HEK293 (cell line): ENCODE data around the gene TSKU.

Experiments
- CTCF ChIP-seq: fragments of 450-650 bp; formaldehyde crosslinking; IDR thresholded peaks from 2 replicates; pipeline ENCODE4 v1.5.1; 2016; ENCODE audit warnings: missing biosample characterization, missing genetic modification characterization
- MEIS1 ChIP-seq: sonication (generic); formaldehyde crosslinking; IDR thresholded peaks from 2 replicates; pipeline ENCODE4 v1.8.1; 2022; ENCODE audit warnings: missing genetic modification reagents, mild to moderate bottlenecking, borderline replicate concordance
- REST ChIP-seq: fragments of 450-650 bp; formaldehyde crosslinking; IDR thresholded peaks from 2 replicates; pipeline ENCODE4 v1.5.1; 2016; ENCODE audit warnings: missing biosample characterization, missing genetic modification characterization
- ZBTB7A ChIP-seq: fragments of 450-650 bp; formaldehyde crosslinking; IDR thresholded peaks from 2 replicates; pipeline ENCODE4 v1.5.1; 2016; ENCODE audit warnings: low read depth, missing biosample characterization, missing genetic modification characterization
- ZNF202 ChIP-seq: fragments of 450-650 bp; formaldehyde crosslinking; IDR thresholded peaks from 2 replicates; pipeline ENCODE4 v1.5.1; 2016; ENCODE audit warnings: missing biosample characterization, missing genetic modification characterization, borderline replicate concordance
- ZNF211 ChIP-seq: fragments of 450-650 bp; formaldehyde crosslinking; IDR thresholded peaks from 2 replicates; pipeline ENCODE4 v1.5.1; 2016; ENCODE audit warnings: low read depth, missing biosample characterization, missing genetic modification characterization
- ZNF248 ChIP-seq: fragments of 450-650 bp; formaldehyde crosslinking; IDR thresholded peaks from 2 replicates; pipeline ENCODE4 v1.5.1; 2017; ENCODE audit warnings: missing biosample characterization, missing genetic modification characterization
- ZNF391 ChIP-seq: fragments of 450-650 bp; formaldehyde crosslinking; IDR thresholded peaks from 2 replicates; pipeline ENCODE4 v1.5.1; 2016; ENCODE audit warnings: low read depth, missing biosample characterization, missing genetic modification characterization, borderline replicate concordance
- ZNF707 ChIP-seq: fragments of 450-650 bp; formaldehyde crosslinking; IDR thresholded peaks from 2 replicates; pipeline ENCODE4 v1.5.1; 2016; ENCODE audit warnings: missing biosample characterization, missing genetic modification characterization
- TF ChIP-seq, protein P1 (sequence below): fragments of 450-650 bp; formaldehyde crosslinking; IDR thresholded peaks from 2 replicates; pipeline ENCODE4 v1.5.1; 2016; ENCODE audit warnings: missing biosample characterization, missing genetic modification characterization

GRCh38 chr11:76750746-76751145, 32.4 kb upstream of the TSKU start:
- TF ChIP-seq ZNF211 (no peak), REST (no peak), ZNF391 (no peak), ZNF202 (tag by site-specific recombination) (no peak), CTCF (tag by site-specific recombination) (no peak), MEIS1 (no peak), ZNF248 (tag by site-specific recombination) (no peak), ZBTB7A (tag by site-specific recombination) (no peak), ZNF707 (no peak)
- TF ChIP-seq, protein P1, sequence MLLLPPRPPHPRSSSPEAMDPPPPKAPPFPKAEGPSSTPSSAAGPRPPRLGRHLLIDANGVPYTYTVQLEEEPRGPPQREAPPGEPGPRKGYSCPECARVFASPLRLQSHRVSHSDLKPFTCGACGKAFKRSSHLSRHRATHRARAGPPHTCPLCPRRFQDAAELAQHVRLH (tag by site-specific recombination): no peak
